ENCODE data around the gene BABAM1.
"Not testable (repeated sequence)": the region's sequence is repeated elsewhere in the genome, so short reads cannot be mapped to it uniquely, and the experiment has no call there.

BABAM1 gene

DNA sequence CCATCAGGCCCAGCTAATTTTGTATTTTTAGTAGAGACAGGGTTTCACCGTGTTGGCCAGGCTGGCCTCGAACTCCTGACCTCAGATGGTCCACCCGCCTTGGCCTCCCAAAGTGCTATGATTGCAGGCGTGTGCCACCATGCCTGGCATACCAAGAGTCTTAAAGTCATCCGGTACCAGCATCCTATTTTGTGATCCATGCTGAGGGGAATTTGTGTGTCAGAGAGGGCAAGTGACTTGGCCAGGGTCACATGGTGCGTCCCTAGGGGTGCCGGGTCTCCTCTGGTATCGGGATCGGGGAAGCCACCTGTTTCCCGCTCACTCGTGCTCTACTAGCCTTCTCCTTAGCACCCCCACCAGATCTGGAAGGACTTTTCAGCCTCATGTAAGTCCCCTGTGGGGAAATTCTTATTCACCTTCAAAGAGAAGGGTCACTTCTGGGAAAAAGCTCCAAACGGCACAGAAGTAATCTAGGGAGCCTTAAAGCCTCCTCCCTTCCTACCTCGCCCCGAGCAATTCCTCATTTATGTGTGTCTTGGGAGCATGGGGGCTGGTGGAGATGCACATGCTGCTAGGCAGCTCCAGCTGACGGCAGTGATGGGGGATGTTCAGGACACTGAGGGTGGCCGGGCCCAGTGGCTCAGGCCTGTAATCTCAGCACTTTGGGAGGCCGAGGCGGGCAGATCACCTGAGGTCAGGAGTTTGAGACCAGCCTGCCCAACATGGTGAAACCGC lies 8.4 kb downstream of the BABAM1 start:
- DNase-seq = no peak

DNA sequence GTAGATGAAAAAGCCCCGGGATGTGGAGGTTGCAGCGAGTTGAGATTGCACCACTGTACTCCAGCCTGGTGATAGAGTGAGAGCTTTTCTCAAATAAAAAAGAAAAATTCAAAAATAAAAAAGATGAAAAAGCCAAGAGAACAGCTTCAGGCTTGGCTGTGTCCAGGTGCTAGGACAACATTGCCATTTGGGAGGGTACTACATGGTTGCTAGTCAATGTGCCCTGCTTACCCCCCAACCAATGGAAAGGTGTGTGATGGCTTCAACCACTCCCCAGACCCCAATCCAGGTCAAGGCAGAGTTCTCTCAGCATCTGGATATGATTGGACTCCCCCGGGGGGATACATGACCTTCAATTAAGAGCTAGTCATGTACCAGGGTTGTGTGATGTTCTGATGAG lies 12.2 kb downstream of the BABAM1 start:
- no peak for DNase-seq

DNA sequence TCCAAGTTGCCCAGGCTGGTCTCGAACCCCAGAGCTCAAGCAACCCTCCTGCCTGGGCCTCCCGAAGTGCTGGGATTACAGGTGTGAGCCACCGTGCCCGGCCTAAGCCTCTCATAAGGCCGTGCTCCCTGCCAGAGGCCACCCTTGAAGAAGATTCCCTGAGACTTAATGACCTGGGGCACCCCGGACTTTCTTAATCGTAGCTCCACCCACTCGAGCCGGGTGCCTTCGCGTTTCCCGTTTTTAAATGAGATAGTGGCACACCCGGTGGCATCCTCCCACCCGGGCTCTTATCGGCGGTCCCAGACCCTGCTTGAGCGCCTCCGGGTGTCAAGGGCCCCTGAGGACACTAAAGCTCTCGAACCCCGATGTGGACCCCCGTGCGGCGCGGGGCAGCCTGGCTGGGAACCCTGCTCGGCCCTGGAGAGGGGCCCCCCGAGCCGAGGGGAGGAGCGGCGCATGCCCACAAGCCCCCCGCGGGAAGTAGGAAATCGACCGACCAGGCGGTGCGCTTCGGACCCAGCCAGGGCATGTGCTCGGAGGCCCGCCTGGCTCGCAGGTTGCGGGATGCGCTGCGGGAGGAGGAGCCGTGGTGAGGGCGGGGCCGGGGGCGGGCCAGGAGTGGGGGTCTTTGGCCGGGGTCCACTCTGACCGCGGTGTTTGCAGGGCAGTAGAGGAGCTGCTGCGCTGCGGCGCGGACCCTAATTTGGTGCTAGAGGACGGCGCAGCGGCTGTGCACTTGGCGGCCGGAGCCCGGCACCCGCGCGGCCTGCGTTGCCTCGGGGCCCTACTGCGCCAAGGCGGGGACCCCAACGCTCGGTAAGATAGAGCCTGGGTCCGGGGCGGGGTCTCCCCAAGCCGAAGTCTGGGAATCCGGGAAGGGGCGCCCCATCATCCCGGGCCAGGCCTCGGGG lies 14.4 kb downstream of the BABAM1 start, which contains the start of gene ANKLE1:
TSS of gene ANKLE1 (plus strand) at position 511 of the 914 bp plus-strand sequence. CDS start at position 531, 20 bp downstream.
- DNase-seq = peak; percentile 45

DNA sequence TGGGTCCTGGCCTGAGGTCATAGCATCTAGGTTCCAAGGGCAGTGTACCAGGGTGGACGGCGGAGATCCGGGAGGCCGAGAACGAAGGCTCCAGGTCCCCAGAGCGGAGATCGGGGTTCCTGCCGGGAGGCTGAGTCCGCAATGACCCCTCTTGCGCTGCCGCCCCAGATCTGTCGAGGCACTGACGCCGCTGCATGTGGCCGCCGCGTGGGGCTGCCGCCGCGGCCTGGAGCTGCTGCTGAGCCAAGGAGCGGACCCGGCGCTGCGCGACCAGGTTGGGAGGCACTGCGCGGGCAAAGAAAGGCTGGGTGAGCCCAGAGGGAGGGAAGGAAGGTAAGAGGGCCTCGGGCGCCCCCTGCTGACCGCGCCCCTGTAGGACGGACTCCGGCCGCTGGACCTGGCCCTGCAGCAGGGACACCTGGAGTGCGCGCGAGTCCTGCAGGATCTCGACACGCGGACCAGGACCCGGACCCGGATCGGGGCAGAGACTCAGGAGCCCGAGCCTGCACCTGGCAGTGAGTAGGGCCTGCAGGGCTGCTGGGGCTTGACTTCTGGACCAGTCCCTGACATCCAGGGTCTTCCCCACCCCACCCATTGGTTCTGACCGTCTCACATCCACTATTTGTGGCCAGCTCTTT lies 15.4 kb downstream of the BABAM1 start:
- peak; percentile 76 for DNase-seq

GRCh38 chr19:17283504-17283996 lies 16.3 kb downstream of the BABAM1 start:
- no peak for DNase-seq

- DNase-seq = no peak
These were observed 18.3 kb downstream of the BABAM1 start for GRCh38 chr19:17285415-17286135.

- DNase-seq = no peak
These were observed 19.0 kb downstream of the BABAM1 start for GRCh38 chr19:17286263-17286662.

DNA sequence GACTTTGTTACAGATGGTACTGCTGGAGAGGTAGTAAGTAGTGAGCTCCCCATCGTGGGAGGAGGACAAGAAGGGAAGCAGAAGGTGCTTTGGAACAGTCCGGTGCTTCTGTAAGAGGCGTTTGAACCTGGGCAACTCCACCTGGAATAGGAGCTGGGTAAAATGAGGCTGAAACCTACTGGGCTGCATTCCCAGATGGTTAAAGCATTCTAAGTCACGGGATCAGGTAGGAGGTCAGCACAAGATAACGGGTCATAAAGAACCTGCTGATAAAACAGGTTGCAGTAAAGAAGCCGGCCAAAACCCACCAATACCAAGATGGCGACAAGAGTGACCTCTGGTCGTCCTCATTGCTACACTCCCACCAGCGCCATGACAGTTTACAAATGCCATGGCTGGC lies 19.5 kb downstream of the BABAM1 start:
- no peak for DNase-seq

- DNase-seq = peak; percentile 25
These were observed 22.2 kb downstream of the BABAM1 start for GRCh38 chr19:17289489-17289888.

- peak; percentile 62 for DNase-seq
These were observed 25.2 kb downstream of the BABAM1 start for GRCh38 chr19:17292301-17293074.

DNA sequence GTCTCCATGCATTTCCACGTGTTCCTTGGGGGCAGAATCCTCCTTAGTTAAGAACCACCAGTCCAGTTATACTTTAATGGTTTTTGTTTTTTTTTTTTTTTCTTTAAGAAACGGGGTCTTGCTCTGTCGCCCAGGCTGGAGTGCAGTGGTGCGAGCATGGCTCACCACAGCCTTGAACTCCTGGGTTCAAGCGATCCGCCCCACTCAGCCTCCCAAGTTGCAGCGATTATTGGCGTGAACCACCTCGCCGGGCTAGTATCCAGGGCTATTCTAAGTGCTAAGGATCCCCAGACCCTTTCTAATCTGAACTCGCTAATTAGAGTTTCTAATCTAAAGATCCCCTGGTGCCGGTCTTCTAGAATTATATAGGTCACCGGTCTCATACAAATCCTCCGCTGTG lies 26.4 kb downstream of the BABAM1 start:
- DNase-seq = no peak

GRCh38 chr19:17294051-17294891 lies 27.0 kb downstream of the BABAM1 start:
- DNase-seq = peak; percentile 24

DNA sequence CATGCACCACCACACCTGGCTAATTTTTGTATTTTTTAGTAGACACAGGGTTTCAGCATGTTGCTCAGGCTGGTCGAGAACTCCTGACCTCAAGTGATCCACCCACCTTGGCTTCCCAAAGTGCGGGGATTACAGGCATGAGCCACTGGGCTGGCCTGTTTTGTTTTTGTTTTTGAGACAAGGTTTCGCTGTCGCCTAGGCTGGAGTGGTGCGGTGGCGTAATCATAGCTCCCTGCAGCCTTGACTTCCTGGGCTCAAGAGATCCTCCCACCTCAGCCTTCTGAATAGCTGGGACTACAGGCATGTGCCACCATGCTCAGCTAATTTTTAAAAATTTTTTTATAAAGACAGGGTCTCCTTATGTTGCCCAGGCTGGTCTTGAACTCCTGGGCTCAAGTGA lies 28.3 kb downstream of the BABAM1 start:
- not testable (repeated sequence) for DNase-seq

DNA sequence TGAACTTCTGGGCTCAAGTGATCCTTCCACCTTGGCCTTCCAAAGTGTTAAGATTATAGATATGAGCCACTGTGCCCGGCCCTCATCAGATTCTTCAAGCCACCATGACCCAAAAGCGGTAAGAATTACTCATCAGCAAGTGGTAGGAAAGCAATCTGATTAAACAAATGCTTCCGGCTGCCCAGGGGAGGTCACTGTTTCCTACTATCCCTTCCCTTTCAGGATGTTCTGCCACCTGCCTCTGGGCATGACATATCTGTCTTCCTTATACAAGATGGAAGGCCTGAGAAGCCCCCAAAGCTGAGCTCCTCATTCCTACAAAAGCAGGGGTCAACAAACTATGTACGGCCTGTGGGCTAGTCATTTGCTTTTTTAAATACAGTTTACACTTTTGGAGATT lies 29.0 kb downstream of the BABAM1 start:
- DNase-seq = no peak

DNA sequence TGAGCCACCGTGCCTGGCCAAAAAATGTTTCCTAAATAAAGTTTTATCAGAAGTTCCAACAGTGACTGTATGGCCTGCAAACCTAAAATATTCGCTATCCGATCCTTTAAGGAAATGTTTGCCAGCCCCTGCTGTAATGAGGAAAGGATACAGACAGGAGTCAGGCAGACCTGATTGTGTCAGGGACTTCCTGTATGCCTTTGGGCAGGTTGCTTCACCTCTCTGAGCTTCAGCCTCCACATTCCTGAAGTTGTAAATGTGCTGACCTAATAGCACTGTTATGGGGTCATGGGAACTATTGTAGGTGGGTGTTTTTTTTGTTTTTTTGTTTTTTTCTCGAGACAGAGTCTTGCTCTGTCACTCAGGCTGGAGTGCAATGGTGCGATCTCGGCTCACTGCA lies 29.7 kb downstream of the BABAM1 start:
- DNase-seq = no peak

GRCh38 chr19:17300992-17301619 lies 33.9 kb downstream of the BABAM1 start:
- no peak for DNase-seq

GRCh38 chr19:17302391-17303166 lies 35.3 kb downstream of the BABAM1 start:
- no peak for DNase-seq

- peak; percentile 92 for DNase-seq
These were observed 36.1 kb downstream of the BABAM1 start, which contains the start of gene ABHD8 for GRCh38 chr19:17303167-17303939. ABHD8 (minus strand) TSS chr19:17303425; CDS start chr19:17301616, 1,809 bp downstream.

- no peak for DNase-seq
These were observed 36.7 kb downstream of the BABAM1 start for GRCh38 chr19:17303940-17304267.
